ENCODE data around the gene MEP1B.

Gene MEP1B

DNA sequence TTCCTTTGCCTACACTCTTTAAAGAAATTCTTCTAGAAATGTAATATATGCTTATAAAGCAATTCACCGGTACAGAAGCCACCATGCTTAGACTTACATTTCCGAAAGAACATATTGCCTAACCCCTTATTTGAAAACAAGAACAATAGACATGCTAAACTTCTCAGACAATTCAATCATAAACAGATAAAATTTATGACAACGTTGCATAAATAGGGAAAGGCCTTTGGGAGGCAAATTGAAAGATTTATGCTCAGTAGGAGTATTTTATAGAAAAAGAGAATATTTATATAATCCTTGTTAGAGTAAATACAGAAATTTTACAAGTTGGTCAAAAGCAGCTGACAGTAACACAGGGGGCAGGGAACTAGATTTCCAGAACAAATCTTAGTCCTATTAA, 16.2 kb upstream of the MEP1B start:
- TF ChIP-seq FOXP2 (optimal IDR thresholded peaks at IDR 0.05; ENCODE audit: borderline replicate concordance, extremely low read depth, extremely low read length, insufficient read depth) (no peak), SIN3A (IDR thresholded peaks at IDR 0.05; ENCODE audit: borderline replicate concordance, insufficient read depth, low read length) (no peak), POLR2AphosphoS5 (IDR thresholded peaks at IDR 0.05; ENCODE audit: low read depth, low read length) (no peak), TAF1 (IDR thresholded peaks at IDR 0.05; ENCODE audit: borderline replicate concordance, insufficient read depth, low read length) (no peak)
- TF ChIP-seq, protein P1, sequence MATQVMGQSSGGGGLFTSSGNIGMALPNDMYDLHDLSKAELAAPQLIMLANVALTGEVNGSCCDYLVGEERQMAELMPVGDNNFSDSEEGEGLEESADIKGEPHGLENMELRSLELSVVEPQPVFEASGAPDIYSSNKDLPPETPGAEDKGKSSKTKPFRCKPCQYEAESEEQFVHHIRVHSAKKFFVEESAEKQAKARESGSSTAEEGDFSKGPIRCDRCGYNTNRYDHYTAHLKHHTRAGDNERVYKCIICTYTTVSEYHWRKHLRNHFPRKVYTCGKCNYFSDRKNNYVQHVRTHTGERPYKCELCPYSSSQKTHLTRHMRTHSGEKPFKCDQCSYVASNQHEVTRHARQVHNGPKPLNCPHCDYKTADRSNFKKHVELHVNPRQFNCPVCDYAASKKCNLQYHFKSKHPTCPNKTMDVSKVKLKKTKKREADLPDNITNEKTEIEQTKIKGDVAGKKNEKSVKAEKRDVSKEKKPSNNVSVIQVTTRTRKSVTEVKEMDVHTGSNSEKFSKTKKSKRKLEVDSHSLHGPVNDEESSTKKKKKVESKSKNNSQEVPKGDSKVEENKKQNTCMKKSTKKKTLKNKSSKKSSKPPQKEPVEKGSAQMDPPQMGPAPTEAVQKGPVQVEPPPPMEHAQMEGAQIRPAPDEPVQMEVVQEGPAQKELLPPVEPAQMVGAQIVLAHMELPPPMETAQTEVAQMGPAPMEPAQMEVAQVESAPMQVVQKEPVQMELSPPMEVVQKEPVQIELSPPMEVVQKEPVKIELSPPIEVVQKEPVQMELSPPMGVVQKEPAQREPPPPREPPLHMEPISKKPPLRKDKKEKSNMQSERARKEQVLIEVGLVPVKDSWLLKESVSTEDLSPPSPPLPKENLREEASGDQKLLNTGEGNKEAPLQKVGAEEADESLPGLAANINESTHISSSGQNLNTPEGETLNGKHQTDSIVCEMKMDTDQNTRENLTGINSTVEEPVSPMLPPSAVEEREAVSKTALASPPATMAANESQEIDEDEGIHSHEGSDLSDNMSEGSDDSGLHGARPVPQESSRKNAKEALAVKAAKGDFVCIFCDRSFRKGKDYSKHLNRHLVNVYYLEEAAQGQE (IDR thresholded peaks at IDR 0.05; ENCODE audit: insufficient read depth in 1 of 2, low read depth in 2 of 2, low read length in 2 of 2): no peak

DNA sequence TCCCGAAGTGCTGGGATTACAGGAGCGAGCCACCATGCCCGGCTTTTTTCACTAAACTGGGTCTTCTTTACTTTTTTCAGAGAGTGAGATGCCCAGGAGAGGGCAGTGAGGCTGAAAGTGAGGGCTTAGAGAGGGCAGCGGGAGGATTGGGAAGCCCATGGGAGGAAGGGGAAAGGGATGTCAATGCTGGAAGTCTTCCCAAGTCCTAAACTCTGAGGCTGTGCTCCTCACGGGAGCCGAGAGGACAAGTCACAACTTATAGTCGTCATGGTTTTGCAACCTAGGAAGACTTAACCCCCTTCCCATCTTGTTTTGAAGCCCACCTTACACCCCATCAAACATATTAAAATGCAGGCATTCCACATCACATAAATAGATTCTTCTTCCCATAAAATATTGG, 15.1 kb upstream of the MEP1B start:
- TF ChIP-seq POLR2AphosphoS5 (IDR thresholded peaks at IDR 0.05; ENCODE audit: low read depth, low read length) (no peak), TAF1 (IDR thresholded peaks at IDR 0.05; ENCODE audit: borderline replicate concordance, insufficient read depth, low read length) (no peak), SIN3A (IDR thresholded peaks at IDR 0.05; ENCODE audit: borderline replicate concordance, insufficient read depth, low read length) (no peak), FOXP2 (optimal IDR thresholded peaks at IDR 0.05; ENCODE audit: borderline replicate concordance, extremely low read depth, extremely low read length, insufficient read depth) (no peak)
- TF ChIP-seq, protein P1 (IDR thresholded peaks at IDR 0.05; ENCODE audit: insufficient read depth in 1 of 2, low read depth in 2 of 2, low read length in 2 of 2): no peak

DNA sequence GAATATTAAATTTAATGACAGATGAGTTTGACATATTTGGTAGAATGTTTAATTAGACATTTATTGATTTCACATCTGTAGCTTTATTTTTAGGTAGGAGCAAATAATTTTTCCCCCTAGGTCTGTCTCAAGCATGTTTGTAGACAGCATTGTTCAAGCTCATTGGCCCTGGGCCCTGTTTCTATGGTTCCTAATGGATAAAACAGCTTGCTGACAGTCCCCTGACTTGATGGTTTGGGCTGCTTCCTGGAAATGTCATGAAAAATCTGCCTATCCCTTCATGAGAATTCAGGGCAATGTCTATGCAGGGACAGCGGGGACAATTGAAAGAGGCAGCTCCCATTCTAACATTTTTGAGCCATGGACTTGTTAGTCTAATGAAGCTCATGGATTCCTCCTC, 14.6 kb upstream of the MEP1B start:
- TF ChIP-seq POLR2AphosphoS5 (IDR thresholded peaks at IDR 0.05; ENCODE audit: low read depth, low read length) (no peak), TAF1 (IDR thresholded peaks at IDR 0.05; ENCODE audit: borderline replicate concordance, insufficient read depth, low read length) (no peak), FOXP2 (optimal IDR thresholded peaks at IDR 0.05; ENCODE audit: borderline replicate concordance, extremely low read depth, extremely low read length, insufficient read depth) (no peak)
- TF ChIP-seq, protein P1 (IDR thresholded peaks at IDR 0.05; ENCODE audit: insufficient read depth in 1 of 2, low read depth in 2 of 2, low read length in 2 of 2): no peak

DNA sequence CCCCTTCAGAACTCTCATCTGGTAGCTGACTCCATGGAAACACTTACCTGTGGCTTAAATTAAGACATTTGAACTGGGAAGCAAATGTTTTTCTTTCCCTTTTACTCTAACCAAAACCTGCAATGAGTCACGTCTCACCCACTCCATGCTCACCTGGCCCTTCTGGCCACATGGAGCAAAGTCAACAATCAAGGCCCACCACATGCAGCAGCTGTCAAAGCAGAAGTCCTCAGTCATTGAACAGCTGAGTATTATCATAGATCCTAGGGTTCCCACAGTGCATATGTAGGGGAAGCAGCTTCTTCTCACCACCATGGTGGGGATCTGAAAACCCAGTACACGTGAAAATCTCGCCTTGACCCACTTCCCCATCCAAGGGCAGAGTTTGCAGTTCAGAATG, 12.3 kb upstream of the MEP1B start:
- TF ChIP-seq FOXP2 (optimal IDR thresholded peaks at IDR 0.05; ENCODE audit: borderline replicate concordance, extremely low read depth, extremely low read length, insufficient read depth) (no peak), SIN3A (IDR thresholded peaks at IDR 0.05; ENCODE audit: borderline replicate concordance, insufficient read depth, low read length) (no peak)

DNA sequence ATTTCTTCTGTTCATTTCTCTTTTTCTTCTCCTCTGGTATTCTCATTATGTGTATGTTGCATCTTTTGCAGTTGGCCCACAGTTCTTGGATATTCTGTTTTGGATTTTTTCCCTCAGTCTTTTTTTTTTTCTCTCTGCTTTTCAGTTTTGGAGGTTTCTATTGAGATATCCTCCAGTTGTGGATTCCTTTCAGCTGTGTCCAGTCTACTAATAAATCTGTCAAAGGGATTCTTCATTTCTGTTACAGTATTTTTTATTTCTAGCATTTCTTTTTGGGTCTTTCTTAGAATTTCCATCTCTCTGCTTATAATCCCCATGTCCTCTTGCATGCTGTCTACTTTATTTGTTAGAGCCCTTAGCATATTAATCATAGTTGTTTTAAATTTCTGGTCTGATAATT, 6.3 kb upstream of the MEP1B start:
- TF ChIP-seq SIN3A (IDR thresholded peaks at IDR 0.05; ENCODE audit: borderline replicate concordance, insufficient read depth, low read length) (no peak), POLR2AphosphoS5 (IDR thresholded peaks at IDR 0.05; ENCODE audit: low read depth, low read length) (no peak), TAF1 (IDR thresholded peaks at IDR 0.05; ENCODE audit: borderline replicate concordance, insufficient read depth, low read length) (no peak), FOXP2 (optimal IDR thresholded peaks at IDR 0.05; ENCODE audit: borderline replicate concordance, extremely low read depth, extremely low read length, insufficient read depth) (no peak)
- TF ChIP-seq, protein P1 (IDR thresholded peaks at IDR 0.05; ENCODE audit: insufficient read depth in 1 of 2, low read depth in 2 of 2, low read length in 2 of 2): no peak
